Breast epithelium (tissue), 3 donors: ENCODE results near the gene EXOC3L2.

Experiments
- CTCF ChIP-seq, 3 donors: fragments of 450-650 bp; IDR thresholded peaks; one replicate each; pipeline ENCODE4 v1.5.1; 2016 to 2017; ENCODE audit warnings: antibody characterized with exemption in 3 of 3, mild to moderate bottlenecking in 3 of 3, moderate library complexity in 3 of 3
- POLR2A ChIP-seq: fragments of 450-650 bp; IDR thresholded peaks from one replicate; pipeline ENCODE4 v1.6.1; 2016; ENCODE audit warnings: antibody characterized with exemption, mild to moderate bottlenecking, moderate library complexity
- POLR2AphosphoS5 ChIP-seq, 3 donors: sonication (generic); formaldehyde crosslinking; IDR thresholded peaks; one replicate each; pipeline ENCODE4 v1.6.1; 2017; ENCODE audit warnings: antibody characterized with exemption in 3 of 3

- TF ChIP-seq CTCF (IDR thresholded peaks at IDR 0.05) (no peak), POLR2A (no peak), POLR2AphosphoS5 (IDR thresholded peaks at IDR 0.05) (no peak)
Measured at GRCh38 chr19:45283443-45284033, 38.3 kb upstream of the EXOC3L2 start.
